Measurements from ENCODE around the gene C22orf15. TPM values are rescaled to one million over a fixed set of nuclear protein-coding genes. Genes with fewer than 3 reads are reported as not detected.

Gene C22orf15
- total RNA-seq, 2 donors from 2014 or later, result not detected

GRCh38 chr22:23769321-23769965, 6.7 kb downstream of the C22orf15 start:
- Histone ChIP-seq H3K4me3 (no peak overlapping the region), H3K27me3 (replicated peaks; ENCODE audit: insufficient read depth) (no peaks in the 10 kb centered on the region), H3K36me3 (no peaks in the 10 kb centered on the region), H3K4me1 (ENCODE audit: control insufficient read depth in 1 of 2, low read depth in 2 of 2) (peaks cover 3 to 45% of the 10 kb centered on the region in 2 donors), H3K9me3 (no peaks in the 10 kb centered on the region), H3K27ac (no peak overlapping the region)
- TF ChIP-seq CTCF (IDR thresholded peaks at IDR 0.05), result no peak
- ATAC-seq (ENCODE audit: insufficient number of reproducible peaks, low FRiP score, low read depth) (no peak), DNase-seq (ENCODE audit: low spot score) (no peak)

- TF ChIP-seq CTCF (IDR thresholded peaks at IDR 0.05), result no peak
- Histone ChIP-seq H3K4me1 (ENCODE audit: control insufficient read depth in 1 of 2, low read depth in 2 of 2) (peaks cover 3 to 40% of the 10 kb centered on the region in 2 donors), H3K36me3 (no peaks in the 10 kb centered on the region), H3K9me3 (no peaks in the 10 kb centered on the region), H3K4me3 (peak overlapping the region; percentile 80), H3K27me3 (replicated peaks; ENCODE audit: insufficient read depth) (no peaks in the 10 kb centered on the region), H3K27ac (no peak overlapping the region)
- no peak for DNase-seq (ENCODE audit: low spot score)
- no peak for ATAC-seq (ENCODE audit: insufficient number of reproducible peaks, low FRiP score, low read depth)
Observed at GRCh38 chr22:23772315-23772648, 9.5 kb downstream of the C22orf15 start.

GRCh38 chr22:23772649-23773473, 10.1 kb downstream of the C22orf15 start, which contains the start of gene MMP11:
MMP11 (plus strand) TSS chr22:23772849; CDS start chr22:23772871, 22 bp downstream.
- H3K36me3 ChIP-seq, result no peaks in the 10 kb centered on the region
- TF ChIP-seq CTCF (IDR thresholded peaks at IDR 0.05), result no peak
- H3K4me1 ChIP-seq (ENCODE audit: control insufficient read depth in 1 of 2, low read depth in 2 of 2), result peaks cover 3 to 40% of the 10 kb centered on the region in 2 donors
- H3K9me3 ChIP-seq, result no peaks in the 10 kb centered on the region
- H3K27ac ChIP-seq, result no peak within 1 kb of the TSS
- DNase-seq (ENCODE audit: low spot score) (no peak), ATAC-seq (ENCODE audit: insufficient number of reproducible peaks, low FRiP score, low read depth) (no peak)
- H3K27me3 ChIP-seq (replicated peaks; ENCODE audit: insufficient read depth), result no peaks in the 10 kb centered on the region
- H3K4me3 ChIP-seq, result peak within 1 kb of the TSS; percentile 80

DNA sequence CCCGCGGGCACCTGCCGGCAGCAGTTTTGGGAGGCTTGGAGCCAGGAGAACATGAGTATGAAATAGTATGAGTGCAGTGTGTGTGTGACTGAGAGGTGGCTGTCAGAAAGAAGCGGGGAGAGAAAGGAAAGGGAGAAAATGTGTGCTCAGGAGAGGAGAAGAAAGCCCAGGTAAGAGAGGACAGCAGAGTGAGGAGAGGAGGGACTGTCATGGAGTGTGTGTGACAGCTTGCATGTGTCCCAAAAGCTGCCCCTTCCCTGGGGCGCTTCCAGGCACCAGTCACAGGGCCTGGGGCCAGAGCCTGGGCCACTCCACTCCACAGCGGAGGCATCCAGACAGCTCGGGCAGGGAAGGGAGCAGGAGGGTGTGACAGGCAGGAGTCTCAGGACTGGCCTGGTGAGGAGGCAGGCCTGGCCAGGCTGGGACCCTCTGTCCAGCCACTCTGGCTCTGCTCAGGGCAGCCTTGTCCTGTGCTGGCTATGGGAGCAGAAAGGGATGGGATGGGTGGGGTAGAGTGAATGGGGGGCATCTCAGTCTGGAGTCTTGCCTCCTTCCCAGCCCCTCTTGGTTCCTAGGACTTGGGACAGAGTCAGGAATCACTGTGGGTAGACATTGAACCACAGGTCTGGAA, 10.8 kb downstream of the C22orf15 start:
- Histone ChIP-seq H3K27ac (no peak overlapping the region), H3K9me3 (no peaks in the 10 kb centered on the region), H3K4me3 (peak overlapping the region; percentile 80), H3K27me3 (replicated peaks; ENCODE audit: insufficient read depth) (no peaks in the 10 kb centered on the region), H3K4me1 (ENCODE audit: control insufficient read depth in 1 of 2, low read depth in 2 of 2) (peaks cover 3 to 37% of the 10 kb centered on the region in 2 donors), H3K36me3 (no peaks in the 10 kb centered on the region)
- TF ChIP-seq CTCF (IDR thresholded peaks at IDR 0.05), result no peak
- DNase-seq (ENCODE audit: low spot score) (no peak), ATAC-seq (ENCODE audit: insufficient number of reproducible peaks, low FRiP score, low read depth) (no peak)
